Activated naive CD8-positive, alpha-beta T cell treated with anti-CD3 and anti-CD28 coated beads, Interleukin-2, amount 50 U/mL, for 24 hours (primary cell): ENCODE data around the gene RABGGTB.
"Not testable (repeated sequence)": the region's sequence is repeated elsewhere in the genome, so short reads cannot be mapped to it uniquely, and the experiment has no call there.

Experiments used
- ATAC-seq: fragments of 150-1000 bp; cut with Tn5 transposase; one replicate; pipeline ENCODE4 v1.10.0; 2021
- DNase-seq: peaks from one replicate; pipeline ENCODE4 v3.0.0; 2021
- H3K27ac Mint-ChIP-seq: one replicate; pipeline ENCODE4 v1.8.0; 2021; ENCODE audit warnings: mild to moderate bottlenecking, mixed read lengths
- H3K27me3 Mint-ChIP-seq: one replicate; pipeline ENCODE4 v1.8.0; 2021; ENCODE audit warnings: mixed read lengths
- H3K36me3 Mint-ChIP-seq: one replicate; pipeline ENCODE4 v1.8.0; 2021; ENCODE audit warnings: low read depth, mixed read lengths
- H3K4me1 Mint-ChIP-seq: one replicate; pipeline ENCODE4 v1.8.0; 2021; ENCODE audit warnings: mixed read lengths
- H3K4me3 Mint-ChIP-seq: one replicate; pipeline ENCODE4 v1.8.0; 2021; ENCODE audit warnings: mild to moderate bottlenecking, moderate library complexity, mixed read lengths
- H3K9me3 Mint-ChIP-seq: one replicate; pipeline ENCODE4 v1.8.0; 2021; ENCODE audit warnings: mixed read lengths

Gene RABGGTB

GRCh38 chr1:75785983-75786853 is at the start of gene RABGGTB:
RABGGTB (plus strand) TSS chr1:75786256; CDS start chr1:75786272, 16 bp downstream.
- Mint-ChIP-seq H3K27ac (peak within 1 kb of the TSS; percentile 98), H3K4me3 (peak within 1 kb of the TSS; percentile 100), H3K27me3 (peaks cover 3% of the 10 kb centered on the region), H3K4me1 (peaks cover 49% of the 10 kb centered on the region), H3K36me3 (peaks cover 54% of the 10 kb centered on the region), H3K9me3 (no peaks in the 10 kb centered on the region)
- DNase-seq, result peak; percentile 95
- peak; percentile 94 for ATAC-seq

- no peak overlapping the region for H3K27ac Mint-ChIP-seq
Measured at GRCh38 chr1:75742047-75742625, 43.9 kb upstream of the RABGGTB start.

GRCh38 chr1:75745276-75745675 is 40.8 kb upstream of the RABGGTB start:
- H3K36me3 Mint-ChIP-seq, result peaks cover 27% of the 10 kb centered on the region
- no peak overlapping the region for H3K4me3 Mint-ChIP-seq
- no peak overlapping the region for H3K27ac Mint-ChIP-seq
- no peaks in the 10 kb centered on the region for H3K9me3 Mint-ChIP-seq
- DNase-seq (no peak), ATAC-seq (no peak)
- H3K4me1 Mint-ChIP-seq, result peaks cover 4% of the 10 kb centered on the region
- no peaks in the 10 kb centered on the region for H3K27me3 Mint-ChIP-seq

More at GRCh38 chr1:75742047-75742625, 43.9 kb upstream of the RABGGTB start:
- Mint-ChIP-seq H3K4me3 (no peak overlapping the region), H3K27me3 (no peaks in the 10 kb centered on the region), H3K9me3 (no peaks in the 10 kb centered on the region), H3K36me3 (peaks cover 36% of the 10 kb centered on the region), H3K4me1 (peaks cover 4% of the 10 kb centered on the region)
- DNase-seq, result no peak
- ATAC-seq, result no peak

GRCh38 chr1:75757210-75757609 is 28.8 kb upstream of the RABGGTB start:
- H3K9me3 Mint-ChIP-seq, result peaks cover 11% of the 10 kb centered on the region
- H3K36me3 Mint-ChIP-seq, result peaks cover 58% of the 10 kb centered on the region
- ATAC-seq, H3K27me3 Mint-ChIP-seq, H3K4me1 Mint-ChIP-seq, H3K4me3 Mint-ChIP-seq, H3K27ac Mint-ChIP-seq, DNase-seq: not testable (repeated sequence)

- H3K4me3 Mint-ChIP-seq, H3K27ac Mint-ChIP-seq: not testable (repeated sequence)
- H3K36me3 Mint-ChIP-seq, result peaks cover 46% of the 10 kb centered on the region
Measured at GRCh38 chr1:75758543-75758942, 27.5 kb upstream of the RABGGTB start.

GRCh38 chr1:75764057-75764655 is 21.9 kb upstream of the RABGGTB start:
- Mint-ChIP-seq H3K36me3 (peaks cover 8% of the 10 kb centered on the region), H3K27me3 (no peaks in the 10 kb centered on the region), H3K9me3 (no peaks in the 10 kb centered on the region), H3K4me3 (no peak overlapping the region), H3K27ac (no peak overlapping the region), H3K4me1 (peaks cover 2% of the 10 kb centered on the region)
- no peak for ATAC-seq
- no peak for DNase-seq

More at GRCh38 chr1:75758543-75758942, 27.5 kb upstream of the RABGGTB start:
- ATAC-seq, H3K27me3 Mint-ChIP-seq, DNase-seq, H3K4me1 Mint-ChIP-seq: not testable (repeated sequence)
- H3K9me3 Mint-ChIP-seq, result peaks cover 11% of the 10 kb centered on the region

- DNase-seq (no peak), ATAC-seq (no peak)
- Mint-ChIP-seq H3K27me3 (no peaks in the 10 kb centered on the region), H3K27ac (no peak overlapping the region), H3K9me3 (no peaks in the 10 kb centered on the region), H3K4me3 (no peak overlapping the region), H3K4me1 (peaks cover 2% of the 10 kb centered on the region), H3K36me3 (peaks cover 6% of the 10 kb centered on the region)
Measured at GRCh38 chr1:75765697-75766355, 20.2 kb upstream of the RABGGTB start.

DNA sequence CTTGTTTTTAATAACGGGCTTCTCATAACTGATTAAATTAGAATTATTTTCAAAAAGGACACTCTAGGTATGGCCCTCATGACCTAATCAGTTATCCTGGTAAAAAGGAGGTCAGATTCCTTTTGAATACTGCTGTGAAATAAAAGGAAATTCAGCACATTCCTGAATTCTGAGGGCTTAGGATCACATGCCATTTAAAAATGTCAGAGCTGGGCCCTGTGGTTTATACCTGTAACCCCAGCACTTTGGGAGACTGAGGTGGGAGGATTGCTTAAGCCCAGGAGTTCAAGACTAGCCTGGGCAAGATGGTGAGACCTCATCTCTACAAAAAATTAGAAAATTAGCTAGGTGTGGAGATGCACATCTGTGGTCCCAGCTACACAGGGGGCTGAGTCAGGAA is 18.0 kb upstream of the RABGGTB start:
- H3K27ac Mint-ChIP-seq, result no peak overlapping the region
- peaks cover 2% of the 10 kb centered on the region for H3K4me1 Mint-ChIP-seq
- ATAC-seq, result no peak

GRCh38 chr1:75770761-75771160 is 15.3 kb upstream of the RABGGTB start:
- Mint-ChIP-seq H3K27me3 (peaks cover 4% of the 10 kb centered on the region), H3K27ac (no peak overlapping the region), H3K36me3 (no peaks in the 10 kb centered on the region), H3K4me1 (peaks cover 1% of the 10 kb centered on the region), H3K4me3 (no peak overlapping the region), H3K9me3 (no peaks in the 10 kb centered on the region)
- no peak for DNase-seq
- ATAC-seq, result no peak

More for the DNA sequence above, 18.0 kb upstream of the RABGGTB start:
- no peak overlapping the region for H3K4me3 Mint-ChIP-seq
- peaks cover 2% of the 10 kb centered on the region for H3K27me3 Mint-ChIP-seq
- no peak for DNase-seq
- no peaks in the 10 kb centered on the region for H3K9me3 Mint-ChIP-seq
- peaks cover 2% of the 10 kb centered on the region for H3K36me3 Mint-ChIP-seq

- Mint-ChIP-seq H3K9me3 (peaks cover 3% of the 10 kb centered on the region), H3K36me3 (no peaks in the 10 kb centered on the region), H3K4me3 (no peak overlapping the region), H3K27ac (no peak overlapping the region), H3K27me3 (peaks cover 4% of the 10 kb centered on the region), H3K4me1 (no peaks in the 10 kb centered on the region)
- DNase-seq (no peak), ATAC-seq (no peak)
Measured at GRCh38 chr1:75771978-75772377, 14.1 kb upstream of the RABGGTB start.

- H3K4me3 Mint-ChIP-seq, H3K9me3 Mint-ChIP-seq, H3K27ac Mint-ChIP-seq, H3K4me1 Mint-ChIP-seq, ATAC-seq, DNase-seq, H3K36me3 Mint-ChIP-seq: not testable (repeated sequence)
- H3K27me3 Mint-ChIP-seq, result peaks cover 21% of the 10 kb centered on the region
Measured at GRCh38 chr1:75777812-75778211, 8.2 kb upstream of the RABGGTB start.

DNA sequence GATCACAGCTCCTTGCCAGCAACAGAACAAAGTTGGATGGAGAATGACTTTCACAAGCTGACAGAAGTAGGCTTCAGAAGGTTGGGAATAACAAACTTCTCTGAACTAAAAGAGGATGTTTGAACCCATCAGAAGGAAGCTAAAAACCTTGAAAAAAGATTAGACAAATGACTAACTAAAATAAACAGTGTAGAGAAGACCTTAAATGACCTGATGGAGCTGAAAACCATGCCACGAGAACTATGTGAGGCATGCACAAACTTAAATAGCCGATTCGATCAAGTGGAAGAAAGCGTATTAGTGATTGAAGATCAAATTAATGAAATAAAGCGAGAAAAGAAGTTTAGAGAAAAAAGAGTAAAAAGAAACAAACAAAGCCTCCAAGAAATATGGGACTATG is 7.4 kb upstream of the RABGGTB start:
- H3K27ac Mint-ChIP-seq, H3K4me3 Mint-ChIP-seq, H3K36me3 Mint-ChIP-seq, ATAC-seq, H3K4me1 Mint-ChIP-seq, DNase-seq, H3K9me3 Mint-ChIP-seq: not testable (repeated sequence)
- H3K27me3 Mint-ChIP-seq, result peaks cover 21% of the 10 kb centered on the region

DNA sequence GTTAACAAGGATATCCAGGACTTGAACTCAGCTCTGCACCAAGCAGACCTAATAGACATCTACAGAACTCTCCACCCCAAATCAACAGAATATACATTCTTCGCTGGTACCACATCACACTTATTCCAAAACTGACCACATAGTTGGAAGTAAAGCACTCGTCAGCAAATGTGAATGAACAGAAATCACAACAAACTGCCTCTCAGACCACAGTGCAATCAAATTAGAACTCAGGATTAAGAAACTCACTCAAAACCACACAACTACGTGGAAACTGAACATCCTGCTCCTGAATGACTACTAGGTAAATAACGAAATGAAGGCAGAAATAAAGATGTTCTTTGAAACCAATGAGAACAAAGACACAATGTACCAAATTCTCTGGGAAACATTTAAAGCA is 5.9 kb upstream of the RABGGTB start:
- not testable (repeated sequence) for H3K36me3 Mint-ChIP-seq, H3K9me3 Mint-ChIP-seq, H3K4me1 Mint-ChIP-seq, H3K27ac Mint-ChIP-seq, DNase-seq, ATAC-seq, H3K4me3 Mint-ChIP-seq
- H3K27me3 Mint-ChIP-seq, result peaks cover 19% of the 10 kb centered on the region

DNA sequence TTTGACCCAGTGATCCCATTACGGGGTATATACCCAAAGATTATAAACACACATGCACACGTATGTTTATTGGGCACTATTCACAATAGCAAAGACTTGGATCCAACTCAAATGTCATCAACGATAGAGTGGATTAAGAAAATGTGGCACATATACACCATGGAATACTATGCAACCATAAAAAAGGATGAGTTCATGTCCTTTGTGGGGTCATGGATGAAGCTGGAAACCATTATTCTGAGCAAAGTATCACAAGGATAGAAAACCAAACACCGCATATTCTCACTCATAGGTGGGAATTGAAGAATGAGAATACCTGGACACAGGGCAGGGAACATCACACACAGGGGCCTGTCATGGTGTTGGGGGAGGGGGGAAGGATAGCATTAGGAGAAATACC is 2.1 kb upstream of the RABGGTB start:
- not testable (repeated sequence) for H3K9me3 Mint-ChIP-seq, H3K27ac Mint-ChIP-seq, H3K4me3 Mint-ChIP-seq, DNase-seq, ATAC-seq
- peaks cover 13% of the 10 kb centered on the region for H3K27me3 Mint-ChIP-seq
- H3K4me1 Mint-ChIP-seq, result peaks cover 27% of the 10 kb centered on the region
- H3K36me3 Mint-ChIP-seq, result peaks cover 31% of the 10 kb centered on the region
